Kasumi-1 (cell line): ENCODE results near the gene PRR20B.
"Not testable (repeated sequence)": the region's sequence is repeated elsewhere in the genome, so short reads cannot be mapped to it uniquely, and the experiment has no call there.

ENCODE experiments used
- DNase-seq, 2 experiments: peaks; one replicate each; lab custom pipeline; 2025; lab: John Stamatoyannopoulos, UW

The PRR20B gene

GRCh38 chr13:57147188-57147587 lies at the start of gene PRR20B:
Gene PRR20B, plus strand, starts transcription at chr13:57147488. Its CDS starts 387 bp downstream, at chr13:57147875.
- not testable (repeated sequence) for DNase-seq

GRCh38 chr13:57114945-57115344 lies 32.3 kb upstream of the PRR20B start:
- no peak for DNase-seq

GRCh38 chr13:57123681-57124080 lies 23.6 kb upstream of the PRR20B start:
- no peak for DNase-seq

GRCh38 chr13:57128909-57129308 lies 18.4 kb upstream of the PRR20B start:
- DNase-seq, result no peak

GRCh38 chr13:57136093-57136492 lies 11.2 kb upstream of the PRR20B start:
- DNase-seq, result no peak

- no peak for DNase-seq
Measured at GRCh38 chr13:57137585-57137984, 9.7 kb upstream of the PRR20B start.

- DNase-seq, result no peak
Measured at GRCh38 chr13:57138988-57139387, 8.3 kb upstream of the PRR20B start.

- not testable (repeated sequence) for DNase-seq
Measured at GRCh38 chr13:57139781-57140180, 7.5 kb upstream of the PRR20B start.

GRCh38 chr13:57140235-57140968 lies 6.9 kb upstream of the PRR20B start, which contains the start of gene PRR20A:
Gene PRR20A, plus strand, starts transcription at chr13:57140918. Its CDS starts 387 bp downstream, at chr13:57141305.
- not testable (repeated sequence) for DNase-seq

- not testable (repeated sequence) for DNase-seq
Measured at GRCh38 chr13:57148106-57148505, 818 bp downstream of the PRR20B start.

GRCh38 chr13:57153761-57154160 lies 6.5 kb downstream of the PRR20B start, which contains the start of gene PRR20C:
Gene PRR20C, plus strand, starts transcription at chr13:57154061. Its CDS starts 387 bp downstream, at chr13:57154448.
- not testable (repeated sequence) for DNase-seq

GRCh38 chr13:57160332-57160731 lies 13.0 kb downstream of the PRR20B start, which contains the start of gene PRR20D:
Gene PRR20D, plus strand, starts transcription at chr13:57160632. Its CDS starts 387 bp downstream, at chr13:57161019.
- not testable (repeated sequence) for DNase-seq

- not testable (repeated sequence) for DNase-seq
Measured at GRCh38 chr13:57166897-57167296, 19.6 kb downstream of the PRR20B start, which contains the start of gene PRR20E. Gene PRR20E, plus strand, starts transcription at chr13:57167197. Its CDS starts 387 bp downstream, at chr13:57167584.

- DNase-seq, result no peak
Measured at GRCh38 chr13:57191667-57192066, 44.4 kb downstream of the PRR20B start.
